ENCODE data around the gene TMEM120B. TPM values are rescaled to one million over a fixed set of nuclear protein-coding genes. Genes with fewer than 3 reads are reported as not detected.

Gene TMEM120B
- total RNA-seq, 1 donor = 8.3 TPM

DNA sequence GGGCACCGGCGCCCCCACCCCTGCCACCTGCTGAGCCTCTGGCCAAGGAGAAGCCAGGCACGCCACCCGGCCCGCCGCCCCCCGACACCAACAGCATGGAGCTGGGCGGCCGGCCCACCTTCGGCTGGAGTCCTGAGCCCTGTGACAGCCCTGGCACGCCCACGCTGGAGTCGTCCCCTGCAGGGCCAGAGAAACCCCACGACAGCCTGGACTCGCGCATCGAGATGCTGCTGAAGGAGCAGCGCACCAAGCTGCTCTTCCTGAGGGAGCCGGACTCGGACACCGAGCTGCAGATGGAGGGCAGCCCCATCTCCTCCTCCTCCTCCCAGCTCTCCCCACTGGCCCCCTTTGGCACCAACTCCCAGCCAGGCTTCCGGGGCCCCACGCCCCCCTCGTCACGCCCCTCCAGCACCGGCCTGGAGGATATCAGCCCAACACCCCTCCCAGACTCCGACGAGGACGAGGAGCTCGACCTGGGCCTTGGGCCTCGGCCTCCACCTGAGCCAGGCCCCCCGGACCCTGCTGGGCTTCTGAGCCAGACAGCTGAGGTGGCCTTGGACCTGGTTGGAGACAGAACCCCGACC, 97.8 kb downstream of the TMEM120B start:
- no peak for DNase-seq (ENCODE audit: insufficient read length, low spot score, missing footprints)
- Histone ChIP-seq H3K36me3 (ENCODE audit: insufficient read depth, low read length) (peaks cover 60% of the 10 kb centered on the region), H4K20me1 (ENCODE audit: insufficient read depth, low read length) (peaks cover 63% of the 10 kb centered on the region), H2AFZ (ENCODE audit: low read length) (no peak overlapping the region), H3K79me2 (ENCODE audit: insufficient read depth, low read length) (peaks cover 97% of the 10 kb centered on the region), H3K4me3 (ENCODE audit: insufficient read depth, low read length) (no peak overlapping the region), H3K27ac (ENCODE audit: low read depth, low read length) (no peak overlapping the region), H3K4me1 (ENCODE audit: insufficient read depth, low read length) (peaks cover 41% of the 10 kb centered on the region), H3K27me3 (ENCODE audit: insufficient read depth, low read length) (no peaks in the 10 kb centered on the region), H3K9me3 (ENCODE audit: low read depth, low read length) (no peaks in the 10 kb centered on the region), H3K4me2 (ENCODE audit: insufficient read depth, low read length) (peak overlapping the region; percentile 90)
- no peak for TF ChIP-seq CTCF (IDR thresholded peaks at IDR 0.05; ENCODE audit: extremely low read depth, low read depth, low read length)

GRCh38 chr12:121810833-121811433, 98.4 kb downstream of the TMEM120B start:
- Histone ChIP-seq H3K9me3 (ENCODE audit: low read depth, low read length) (no peaks in the 10 kb centered on the region), H3K36me3 (ENCODE audit: insufficient read depth, low read length) (peaks cover 66% of the 10 kb centered on the region), H3K27me3 (ENCODE audit: insufficient read depth, low read length) (no peaks in the 10 kb centered on the region), H3K4me2 (ENCODE audit: insufficient read depth, low read length) (peak overlapping the region; percentile 90), H3K27ac (ENCODE audit: low read depth, low read length) (peak overlapping the region; percentile 58), H3K4me3 (ENCODE audit: insufficient read depth, low read length) (peak overlapping the region; percentile 84), H4K20me1 (ENCODE audit: insufficient read depth, low read length) (peaks cover 63% of the 10 kb centered on the region), H2AFZ (ENCODE audit: low read length) (no peak overlapping the region), H3K4me1 (ENCODE audit: insufficient read depth, low read length) (peaks cover 37% of the 10 kb centered on the region), H3K79me2 (ENCODE audit: insufficient read depth, low read length) (peaks cover 95% of the 10 kb centered on the region)
- DNase-seq (ENCODE audit: insufficient read length, low spot score, missing footprints) = no peak
- TF ChIP-seq CTCF (IDR thresholded peaks at IDR 0.05; ENCODE audit: extremely low read depth, low read depth, low read length) = no peak

DNA sequence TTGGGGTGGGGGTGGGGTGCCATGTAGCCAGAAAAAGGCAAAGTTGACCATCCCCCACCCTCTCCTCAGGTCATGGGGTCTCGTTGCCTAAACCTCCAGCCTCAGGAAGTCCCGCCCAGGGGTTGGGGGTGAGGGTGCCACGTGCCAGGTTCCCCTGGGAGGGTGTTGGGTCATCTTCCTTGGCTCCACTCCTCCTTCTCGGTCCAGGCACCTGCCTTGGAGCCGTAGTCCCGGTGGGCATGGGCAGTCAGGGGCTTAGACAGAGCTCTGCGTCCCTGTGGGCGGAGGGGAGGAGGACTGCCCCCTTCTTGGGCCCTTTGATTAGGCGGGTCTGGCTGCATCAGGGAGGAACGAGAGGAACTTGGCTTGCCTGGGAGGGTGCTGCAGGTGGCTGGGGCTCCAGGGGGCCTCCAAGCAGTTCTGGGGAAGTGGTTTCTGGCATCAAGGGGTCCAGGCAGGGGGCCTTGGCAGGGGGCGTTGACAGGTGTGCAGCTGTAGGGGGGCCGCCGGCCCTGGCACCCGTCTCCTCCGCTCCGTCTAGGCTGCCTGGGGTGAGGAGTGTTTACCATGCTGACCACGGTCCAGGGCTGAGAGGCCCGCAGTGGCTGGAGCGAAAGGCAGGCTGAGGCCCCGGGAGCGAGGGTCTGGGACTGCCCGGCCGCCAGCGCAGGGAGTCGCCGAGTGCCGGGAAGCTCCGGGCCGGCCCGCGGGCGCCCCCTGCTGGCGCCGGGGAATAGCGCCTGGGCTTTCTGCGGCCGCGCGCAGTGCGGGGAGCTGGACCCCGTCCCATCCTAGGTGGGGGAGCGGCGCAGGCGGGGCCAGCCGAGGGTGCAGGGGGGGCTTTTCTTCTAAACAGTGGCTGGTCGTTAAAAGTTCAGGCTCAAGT, 99.1 kb downstream of the TMEM120B start:
- peak; percentile 100 for DNase-seq (ENCODE audit: insufficient read length, low spot score, missing footprints)
- Histone ChIP-seq H3K4me2 (ENCODE audit: insufficient read depth, low read length) (peak overlapping the region; percentile 90), H2AFZ (ENCODE audit: low read length) (no peak overlapping the region), H3K9me3 (ENCODE audit: low read depth, low read length) (no peaks in the 10 kb centered on the region), H3K79me2 (ENCODE audit: insufficient read depth, low read length) (peaks cover 93% of the 10 kb centered on the region), H3K36me3 (ENCODE audit: insufficient read depth, low read length) (peaks cover 72% of the 10 kb centered on the region), H4K20me1 (ENCODE audit: insufficient read depth, low read length) (peaks cover 57% of the 10 kb centered on the region), H3K4me3 (ENCODE audit: insufficient read depth, low read length) (peak overlapping the region; percentile 84), H3K27me3 (ENCODE audit: insufficient read depth, low read length) (no peaks in the 10 kb centered on the region), H3K27ac (ENCODE audit: low read depth, low read length) (peak overlapping the region; percentile 58), H3K4me1 (ENCODE audit: insufficient read depth, low read length) (peaks cover 30% of the 10 kb centered on the region)
- peak; percentile 74 for TF ChIP-seq CTCF (IDR thresholded peaks at IDR 0.05; ENCODE audit: extremely low read depth, low read depth, low read length)

All from osteoblast (primary cell).